ENCODE measurements around the gene WDR54. TPM values are rescaled to one million over a fixed set of nuclear protein-coding genes. Genes with fewer than 3 reads are reported as not detected.
A peak's percentile ranks its signal among the peaks of the same experiment; 100 is the strongest.

The WDR54 gene
- polyA plus RNA-seq, 2 of the 4 experiments (the other 2 are of a cell fraction): 47.4 to 62.5 TPM

GRCh38 chr2:74391209-74391579 lies 30.3 kb upstream of the WDR54 start:
- FAIRE-seq: no peak
- peak in 1 of 2 experiments; percentile 49 for DNase-seq (ENCODE audit: low read depth in 1 of 2, low spot score in 1 of 2)
- H3K27ac ChIP-seq: peak overlapping the region; percentile 85 to 93
- H3K9me3 ChIP-seq: no peaks in the 10 kb centered on the region
- peak in 1 of 2 experiments; percentile 47; a peak in 5 of 6 replicates for ATAC-seq
- peak overlapping the region; percentile 90 for H3K4me2 ChIP-seq
- WGBS (ENCODE audit: missing lambda C conversion rate): 2% methylated on average over 11 of the region's 11 CpGs
- CTCF ChIA-PET: interaction anchor here (0.5 to 4.7 kb wide), 46 partner anchors 9 to 566 kb away, joined by 3 to 39 read pairs (median 4); partner anchors contain the start of genes DCTN1 and INO80B
- H3K4me1 ChIP-seq: peaks cover 24% of the 10 kb centered on the region
- POLR2A ChIA-PET: interaction anchor here (1.0 kb wide), 1 partner anchor 30 kb away, joined by 3 read pairs; the partner anchor contains the start of genes C2orf81 and WDR54
- peak overlapping the region; percentile 72 for H3K4me3 ChIP-seq
- peak; percentile 44; the same call in 1 of the 2 replicates for TF ChIP-seq GATA3 (IDR thresholded peaks at IDR 0.05; ENCODE audit: borderline replicate concordance)
- TF ChIP-seq POLR2AphosphoS2 (conservative IDR thresholded peaks at IDR 0.05; ENCODE audit: low read length): no peak

GRCh38 chr2:74391580-74392448 lies 29.7 kb upstream of the WDR54 start:
- Histone ChIP-seq H3K9me3 (no peaks in the 10 kb centered on the region), H3K27ac (peak overlapping the region; percentile 85 to 93), H3K4me1 (peaks cover 24% of the 10 kb centered on the region), H3K4me3 (peak overlapping the region; percentile 72), H3K4me2 (peak overlapping the region; percentile 90)
- peak; percentile 77 for FAIRE-seq
- ATAC-seq: peak; percentile 88 to 92
- peak; percentile 7 for TF ChIP-seq CHD2 (IDR thresholded peaks at IDR 0.05; ENCODE audit: low read length, partially characterized antibody)
- peak; percentile 86 to 97 for TF ChIP-seq JUN (IDR thresholded peaks at IDR 0.05)
- TF ChIP-seq POLR2A (IDR thresholded peaks at IDR 0.05; ENCODE audit: low read length): peak; percentile 78
- peak; percentile 80; the same call in 1 of the 2 replicates for TF ChIP-seq CHD4 (IDR thresholded peaks at IDR 0.05; ENCODE audit: borderline replicate concordance)
- peak; percentile 71 for TF ChIP-seq MAX (IDR thresholded peaks at IDR 0.05)
- TF ChIP-seq CTCF (IDR thresholded peaks at IDR 0.05): peak; percentile 99
- no peak for TF ChIP-seq HOXA7 (CRISPR knock-in tag; IDR thresholded peaks at IDR 0.05)
- TF ChIP-seq ESRRA (IDR thresholded peaks at IDR 0.05; ENCODE audit: borderline replicate concordance, low read length): no peak
- peak; percentile 48 to 61; a peak in 4 of 5 replicates for TF ChIP-seq RAD21 (conservative IDR thresholded peaks at IDR 0.05 in 1 of 2, IDR thresholded peaks at IDR 0.05 in 1 of 2)
- peak; percentile 77; the same call in 1 of the 3 replicates for TF ChIP-seq BCL3 (IDR thresholded peaks at IDR 0.05)
- no peak for TF ChIP-seq POLR2AphosphoS2 (conservative IDR thresholded peaks at IDR 0.05; ENCODE audit: low read length)
- no peak for TF ChIP-seq TP53 (CRISPR knock-in tag; IDR thresholded peaks at IDR 0.05)
- peak; percentile 65; the same call in 1 of the 2 replicates for TF ChIP-seq PHF8 (IDR thresholded peaks at IDR 0.05; ENCODE audit: borderline replicate concordance, low read depth)
- no peak for TF ChIP-seq MAFK (IDR thresholded peaks at IDR 0.05; ENCODE audit: partially characterized antibody)
- peak; percentile 64; the same call in 1 of the 2 replicates for TF ChIP-seq MAZ (IDR thresholded peaks at IDR 0.05; ENCODE audit: borderline replicate concordance, low read depth, low read length)
- TF ChIP-seq MYC (IDR thresholded peaks at IDR 0.05; ENCODE audit: borderline replicate concordance, low read length): peak; percentile 59; the same call in 1 of the 2 replicates
- WGBS (ENCODE audit: missing lambda C conversion rate): 2% methylated on average over 22 of the region's 62 CpGs
- ChIA-PET POLR2A (interaction anchor here (0.6 to 1.0 kb wide), 3 partner anchors 30 to 563 kb away, joined by 3 to 5 read pairs (median 3); partner anchors contain the start of genes C2orf81, STAMBP and WDR54), CTCF (interaction anchor here (0.5 to 4.7 kb wide), 54 partner anchors 9 to 567 kb away, joined by 3 to 39 read pairs (median 4); partner anchors contain the start of genes DCTN1, INO80B and MOGS)
- DNase-seq (ENCODE audit: low read depth in 1 of 2, low spot score in 1 of 2): peak; percentile 87 to 95

All from A549 (cell line).